ENCODE data around the gene PSME2. TPM values are rescaled to one million over a fixed set of nuclear protein-coding genes. Genes with fewer than 3 reads are reported as not detected.

PSME2 gene
- total and polyA plus RNA-seq, 2 of the 13 experiments (the other 11 are each of a cell fraction or from before 2014, with no cell fraction given) = 332 to 716 TPM

GRCh38 chr14:24136684-24137528 lies 9.5 kb downstream of the PSME2 start (continued):
- TF ChIP-seq ZNF44 (CRISPR knock-in tag; IDR thresholded peaks at IDR 0.05) (peak; percentile 82; the same call in 1 of the 2 replicates), ZNF703 (CRISPR knock-in tag; IDR thresholded peaks at IDR 0.05; ENCODE audit: borderline replicate concordance) (no peak), ZNF749 (CRISPR knock-in tag; IDR thresholded peaks at IDR 0.05; ENCODE audit: borderline replicate concordance) (0 out of 2 replicates have a peak, but pooled peaks have one; percentile 5), ZNF776 (CRISPR knock-in tag; IDR thresholded peaks at IDR 0.05) (peak; percentile 83), MATR3 (CRISPR knock-in tag; IDR thresholded peaks at IDR 0.05) (no peak), SP1 (IDR thresholded peaks at IDR 0.05) (peak; percentile 53; the same call in 1 of the 2 replicates), SP1 (CRISPR knock-in tag; IDR thresholded peaks at IDR 0.05) (no peak; the same call in 1 of the 2 replicates), ZNF7 (CRISPR knock-in tag; IDR thresholded peaks at IDR 0.05) (no peak), ARNTL (CRISPR knock-in tag; IDR thresholded peaks at IDR 0.05) (0 out of 2 replicates have a peak, but pooled peaks have one; percentile 44), AKAP8 (CRISPR knock-in tag; IDR thresholded peaks at IDR 0.05) (0 out of 2 replicates have a peak, but pooled peaks have one; percentile 64), SP2 (CRISPR knock-in tag; IDR thresholded peaks at IDR 0.05) (no peak), RXRB (CRISPR knock-in tag; IDR thresholded peaks at IDR 0.05; ENCODE audit: borderline replicate concordance) (no peak), MIER3 (CRISPR knock-in tag; IDR thresholded peaks at IDR 0.05; ENCODE audit: borderline replicate concordance) (peak; percentile 40; the same call in 1 of the 2 replicates), ASH2L (IDR thresholded peaks at IDR 0.05; ENCODE audit: insufficient read length, low read depth, low read length) (no peak), PAF1 (CRISPR knock-in tag; IDR thresholded peaks at IDR 0.05) (peak; percentile 84), KDM5B (CRISPR knock-in tag; IDR thresholded peaks at IDR 0.05; ENCODE audit: borderline replicate concordance) (no peak)
- TF ChIP-seq, protein P1, sequence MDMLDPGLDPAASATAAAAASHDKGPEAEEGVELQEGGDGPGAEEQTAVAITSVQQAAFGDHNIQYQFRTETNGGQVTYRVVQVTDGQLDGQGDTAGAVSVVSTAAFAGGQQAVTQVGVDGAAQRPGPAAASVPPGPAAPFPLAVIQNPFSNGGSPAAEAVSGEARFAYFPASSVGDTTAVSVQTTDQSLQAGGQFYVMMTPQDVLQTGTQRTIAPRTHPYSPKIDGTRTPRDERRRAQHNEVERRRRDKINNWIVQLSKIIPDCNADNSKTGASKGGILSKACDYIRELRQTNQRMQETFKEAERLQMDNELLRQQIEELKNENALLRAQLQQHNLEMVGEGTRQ (IDR thresholded peaks at IDR 0.05; ENCODE audit: low read depth, low read length) = 0 out of 2 replicates have a peak, but pooled peaks have one; percentile 6
- TF ChIP-seq, protein P1 (CRISPR knock-in tag; IDR thresholded peaks at IDR 0.05; ENCODE audit: borderline replicate concordance) = no peak
- TF ChIP-seq, protein P2, sequence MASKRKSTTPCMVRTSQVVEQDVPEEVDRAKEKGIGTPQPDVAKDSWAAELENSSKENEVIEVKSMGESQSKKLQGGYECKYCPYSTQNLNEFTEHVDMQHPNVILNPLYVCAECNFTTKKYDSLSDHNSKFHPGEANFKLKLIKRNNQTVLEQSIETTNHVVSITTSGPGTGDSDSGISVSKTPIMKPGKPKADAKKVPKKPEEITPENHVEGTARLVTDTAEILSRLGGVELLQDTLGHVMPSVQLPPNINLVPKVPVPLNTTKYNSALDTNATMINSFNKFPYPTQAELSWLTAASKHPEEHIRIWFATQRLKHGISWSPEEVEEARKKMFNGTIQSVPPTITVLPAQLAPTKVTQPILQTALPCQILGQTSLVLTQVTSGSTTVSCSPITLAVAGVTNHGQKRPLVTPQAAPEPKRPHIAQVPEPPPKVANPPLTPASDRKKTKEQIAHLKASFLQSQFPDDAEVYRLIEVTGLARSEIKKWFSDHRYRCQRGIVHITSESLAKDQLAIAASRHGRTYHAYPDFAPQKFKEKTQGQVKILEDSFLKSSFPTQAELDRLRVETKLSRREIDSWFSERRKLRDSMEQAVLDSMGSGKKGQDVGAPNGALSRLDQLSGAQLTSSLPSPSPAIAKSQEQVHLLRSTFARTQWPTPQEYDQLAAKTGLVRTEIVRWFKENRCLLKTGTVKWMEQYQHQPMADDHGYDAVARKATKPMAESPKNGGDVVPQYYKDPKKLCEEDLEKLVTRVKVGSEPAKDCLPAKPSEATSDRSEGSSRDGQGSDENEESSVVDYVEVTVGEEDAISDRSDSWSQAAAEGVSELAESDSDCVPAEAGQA (IDR thresholded peaks at IDR 0.05; ENCODE audit: low read depth) = no peak
- TF ChIP-seq, protein P2 (CRISPR knock-in tag; IDR thresholded peaks at IDR 0.05; ENCODE audit: borderline replicate concordance) = no peak
- TF ChIP-seq, protein P3, sequence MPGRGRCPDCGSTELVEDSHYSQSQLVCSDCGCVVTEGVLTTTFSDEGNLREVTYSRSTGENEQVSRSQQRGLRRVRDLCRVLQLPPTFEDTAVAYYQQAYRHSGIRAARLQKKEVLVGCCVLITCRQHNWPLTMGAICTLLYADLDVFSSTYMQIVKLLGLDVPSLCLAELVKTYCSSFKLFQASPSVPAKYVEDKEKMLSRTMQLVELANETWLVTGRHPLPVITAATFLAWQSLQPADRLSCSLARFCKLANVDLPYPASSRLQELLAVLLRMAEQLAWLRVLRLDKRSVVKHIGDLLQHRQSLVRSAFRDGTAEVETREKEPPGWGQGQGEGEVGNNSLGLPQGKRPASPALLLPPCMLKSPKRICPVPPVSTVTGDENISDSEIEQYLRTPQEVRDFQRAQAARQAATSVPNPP (CRISPR knock-in tag; IDR thresholded peaks at IDR 0.05) = no peak
